Measurements from ENCODE around the gene CARS1. TPM values are rescaled to one million over a fixed set of nuclear protein-coding genes. Genes with fewer than 3 reads are reported as not detected.
"Not testable (repeated sequence)": the region's sequence is repeated elsewhere in the genome, so short reads cannot be mapped to it uniquely, and the experiment has no call there.

The CARS1 gene
- total RNA-seq, 1 donor from 2014 or later: 40.7 TPM

GRCh38 chr11:3089236-3090061 is 32.2 kb upstream of the CARS1 start:
- DNase-seq: no peak

GRCh38 chr11:3088806-3089205 is 31.6 kb upstream of the CARS1 start:
- no peak for DNase-seq

DNA sequence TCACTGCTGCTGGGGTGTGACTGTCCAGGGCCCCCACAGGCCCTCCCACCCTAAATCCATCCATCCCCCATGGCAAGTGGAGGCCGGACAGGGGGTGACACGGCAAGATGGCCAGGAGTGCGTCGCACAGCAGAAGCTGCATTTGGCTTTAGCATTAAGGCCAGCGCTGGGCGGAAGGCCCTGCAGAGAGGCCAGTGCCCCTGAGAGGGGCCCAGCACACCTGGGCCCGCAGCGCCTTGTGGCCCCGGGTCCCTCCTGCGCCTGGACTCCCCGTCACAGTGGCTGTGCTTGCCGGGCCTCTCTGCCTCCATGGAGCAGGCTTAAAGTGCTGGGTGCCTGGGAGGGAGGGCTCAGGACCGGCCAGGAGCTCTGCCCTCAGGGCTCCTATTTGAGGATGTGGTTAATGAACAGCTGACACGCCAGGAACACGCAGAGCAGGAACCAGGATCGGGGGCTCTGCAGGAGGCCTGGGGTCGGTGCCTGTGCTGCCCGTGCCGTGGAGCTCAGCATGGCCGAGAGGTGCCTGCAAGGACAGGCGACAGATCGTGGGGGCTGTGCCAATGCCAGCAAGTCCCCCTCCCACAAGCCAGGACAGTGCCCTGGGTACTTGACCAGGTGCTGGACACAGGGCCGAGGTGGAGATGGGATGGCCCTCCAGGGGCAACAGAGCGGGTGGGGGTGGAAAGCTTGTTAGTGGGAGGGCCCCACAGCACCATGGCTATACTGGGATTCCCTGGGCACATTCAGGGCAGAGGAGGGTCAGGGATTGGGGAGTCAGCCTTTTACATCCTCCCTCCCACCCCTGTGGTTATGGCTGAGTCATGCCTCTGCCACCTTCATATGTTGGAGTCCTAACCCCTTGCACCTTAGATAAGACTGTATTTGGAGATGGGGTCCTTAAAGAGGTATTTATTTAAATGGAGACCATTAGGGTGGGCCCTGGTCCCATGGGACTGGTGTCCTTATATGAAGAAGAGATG is 30.9 kb upstream of the CARS1 start:
- DNase-seq: no peak

DNA sequence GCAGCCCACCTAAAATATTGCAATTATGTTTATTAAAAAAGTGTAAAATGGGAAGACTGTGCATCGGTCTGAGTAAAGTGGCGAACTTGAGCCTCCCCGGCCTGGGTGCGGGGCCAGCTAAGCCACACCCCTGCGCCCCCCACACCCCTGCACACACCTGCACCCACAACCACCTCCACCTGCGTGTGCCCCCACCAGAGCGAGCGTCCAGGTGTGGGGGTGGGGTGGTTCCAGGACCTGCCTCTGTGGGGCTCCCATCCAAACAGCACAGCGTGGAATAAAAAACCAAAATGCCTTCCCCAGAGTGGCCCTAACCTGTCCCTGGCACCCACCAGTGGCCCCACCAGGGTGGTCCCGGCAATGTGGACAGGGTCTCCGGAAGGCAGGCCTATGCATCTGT is 30.1 kb upstream of the CARS1 start:
- DNase-seq: no peak

DNA sequence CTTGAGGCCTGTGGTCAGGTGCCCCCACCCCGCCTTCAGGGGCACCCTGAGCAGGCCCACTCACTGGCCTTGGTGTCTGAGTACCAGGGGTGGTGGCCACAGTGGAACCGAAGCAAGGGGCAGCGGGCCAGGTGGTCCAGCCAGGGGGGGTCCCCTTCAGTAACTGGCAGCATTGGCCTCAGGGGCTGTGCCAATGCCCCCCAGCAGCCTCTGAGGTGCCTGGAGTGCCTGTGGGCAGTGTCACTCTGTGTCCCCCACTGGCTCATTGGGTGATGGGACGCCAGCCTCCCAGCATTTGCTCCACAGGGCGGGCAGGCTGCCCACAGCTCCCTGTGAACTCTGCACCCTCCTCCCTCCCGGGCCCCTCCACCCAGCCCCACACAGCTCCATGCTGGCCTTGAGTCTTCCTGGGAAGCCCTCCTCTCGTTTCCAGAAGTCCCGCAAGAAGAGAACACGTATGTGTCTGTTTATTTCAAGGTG is 29.5 kb upstream of the CARS1 start:
- no peak for DNase-seq

- no peak for DNase-seq
These were observed 28.9 kb upstream of the CARS1 start for GRCh38 chr11:3086114-3086513.

GRCh38 chr11:3085052-3085451 is 27.8 kb upstream of the CARS1 start:
- DNase-seq: no peak

GRCh38 chr11:3083321-3083720 is 26.1 kb upstream of the CARS1 start:
- no peak for DNase-seq

GRCh38 chr11:3081386-3081751 is 24.1 kb upstream of the CARS1 start:
- DNase-seq: no peak

GRCh38 chr11:3080733-3081385 is 23.6 kb upstream of the CARS1 start:
- DNase-seq: no peak

DNA sequence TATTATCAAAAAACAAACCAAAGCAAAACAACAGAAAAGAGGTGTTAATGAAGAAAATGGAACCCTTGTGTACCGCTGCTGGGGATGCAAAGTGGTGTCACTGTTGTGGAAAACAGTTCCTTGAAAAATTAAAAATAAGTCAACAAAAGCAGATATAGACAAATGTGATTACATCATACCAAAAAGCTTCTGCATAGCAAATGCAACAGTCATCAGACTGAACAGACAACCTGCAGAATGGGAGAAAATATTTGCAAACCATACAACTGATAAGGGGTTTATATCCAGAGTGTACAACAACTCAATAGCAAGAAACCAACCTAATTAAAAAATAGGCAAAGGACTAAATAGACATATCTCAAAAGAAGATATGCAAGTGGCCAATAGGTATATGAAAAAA is 22.9 kb upstream of the CARS1 start:
- DNase-seq: no peak

DNA sequence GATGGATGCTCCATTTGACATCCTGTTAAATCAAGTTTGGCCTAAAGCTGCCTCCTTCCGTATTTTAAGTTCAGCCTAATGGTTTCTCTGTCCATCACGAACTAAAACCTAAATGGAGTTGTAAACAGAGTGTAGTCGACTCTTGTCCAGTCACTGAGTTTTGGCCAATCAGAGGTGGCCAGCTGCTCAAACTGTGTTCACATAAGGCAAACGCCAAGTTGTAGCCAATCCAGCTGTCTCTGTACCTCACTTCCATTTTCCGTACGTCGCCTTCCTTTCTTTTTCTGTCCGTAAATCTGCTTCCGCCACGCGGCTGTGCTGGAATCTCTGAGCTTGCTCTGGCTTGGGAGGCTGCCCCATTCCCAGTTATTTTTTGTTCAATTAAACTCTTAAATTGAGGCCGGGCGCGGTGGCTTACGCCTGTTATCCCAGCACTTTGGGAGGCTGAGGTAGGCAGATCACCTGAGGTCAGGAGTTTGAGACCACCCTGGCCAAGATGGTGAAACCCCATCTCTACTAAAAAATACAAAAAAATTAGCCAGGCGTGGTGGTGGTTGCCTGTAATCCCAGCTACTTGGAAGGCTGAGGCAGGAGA is 20.7 kb upstream of the CARS1 start:
- no peak for DNase-seq

GRCh38 chr11:3077189-3077836 is 20.1 kb upstream of the CARS1 start:
- no peak for DNase-seq

- DNase-seq: peak; percentile 77
These were observed 17.8 kb upstream of the CARS1 start for GRCh38 chr11:3074912-3075589.

GRCh38 chr11:3073029-3073435 is 15.8 kb upstream of the CARS1 start:
- DNase-seq: peak; percentile 95

DNA sequence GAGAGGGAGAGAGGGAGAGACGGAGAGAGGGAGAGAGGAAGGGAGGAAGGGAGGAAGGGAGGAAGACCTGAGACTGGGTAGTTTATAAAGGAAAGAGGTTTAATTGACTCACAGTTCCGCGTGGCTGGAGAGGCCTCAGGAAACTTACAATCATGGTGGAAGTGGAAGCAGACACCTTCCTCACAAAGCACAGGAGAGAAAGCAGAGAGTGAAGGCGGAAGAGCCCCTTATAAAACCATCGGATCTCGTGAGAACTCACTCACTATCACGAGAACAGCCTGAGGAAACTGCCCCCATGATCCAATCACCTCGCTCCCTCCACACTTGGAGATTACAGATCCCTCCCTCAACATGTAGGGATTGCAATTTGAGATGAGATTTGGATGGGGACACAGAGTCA is 12.2 kb upstream of the CARS1 start:
- DNase-seq: no peak

DNA sequence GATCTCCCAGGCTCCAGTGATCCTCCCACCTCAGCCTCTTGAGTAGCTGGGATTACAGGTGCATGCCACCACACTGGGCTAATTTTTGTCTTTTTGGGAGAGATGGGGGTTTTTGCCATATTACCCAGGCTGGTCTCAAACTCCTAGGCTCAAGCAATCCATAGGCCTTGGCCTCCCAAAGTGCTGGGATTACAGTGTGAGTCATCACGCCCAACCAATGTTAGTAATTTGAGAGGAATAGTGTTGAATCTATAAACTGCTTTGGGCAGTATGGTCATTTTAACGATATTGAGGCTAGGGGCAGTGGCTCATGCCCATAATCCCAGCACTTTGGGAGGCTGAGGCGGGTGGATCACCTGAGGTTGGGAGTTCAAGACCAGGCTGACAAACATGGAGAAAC is 9.1 kb upstream of the CARS1 start:
- DNase-seq: not testable (repeated sequence)

DNA sequence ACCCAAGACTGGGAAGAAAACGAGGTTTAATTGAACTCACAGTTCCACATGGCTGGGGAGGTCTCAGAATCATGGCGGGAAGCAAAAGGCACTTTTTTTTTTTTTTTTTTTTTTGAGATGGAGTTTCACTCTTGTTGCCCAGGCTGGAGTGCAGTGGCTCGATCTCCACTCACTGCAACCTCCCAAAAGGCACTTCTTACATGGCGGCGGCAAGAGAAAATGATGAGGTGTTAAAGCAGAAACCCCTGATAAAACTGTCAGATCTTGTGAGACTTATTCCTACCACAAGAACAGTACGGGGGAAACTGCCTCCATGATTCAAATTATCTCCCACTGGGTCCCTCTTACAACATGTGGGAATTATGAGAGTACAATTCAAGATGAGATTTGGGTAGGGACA is 7.5 kb upstream of the CARS1 start:
- DNase-seq: not testable (repeated sequence)

- not testable (repeated sequence) for DNase-seq
These were observed 6.7 kb upstream of the CARS1 start for GRCh38 chr11:3063876-3064275.

- not testable (repeated sequence) for DNase-seq
These were observed 6.2 kb upstream of the CARS1 start for GRCh38 chr11:3063432-3063831.

- no peak for DNase-seq
These were observed 3.3 kb upstream of the CARS1 start for GRCh38 chr11:3060436-3061025.
